HepG2 (cell line): ENCODE results near the gene SMIM14. TPM values are rescaled to one million over a fixed set of nuclear protein-coding genes. Genes with fewer than 3 reads are reported as not detected.

Source experiments
- ATAD3A ChIP-seq: sonication (generic); formaldehyde crosslinking; IDR thresholded peaks from 2 replicates; pipeline ENCODE4 v1.4.0; 2020; ENCODE audit warnings: missing genetic modification reagents
- CBX2 ChIP-seq, 2 experiments: fragments of 200-600 bp in 1 of 2; sonication (generic); formaldehyde crosslinking in 1 of 2; IDR thresholded peaks; 2 replicates each; pipeline versions ENCODE4 v1.7.0 to v1.8.1; 2018 to 2022; ENCODE audit warnings: low read depth in 2 of 2, low read length in 1 of 2, mild to moderate bottlenecking in 1 of 2, missing genetic modification reagents in 1 of 2
- EEA1 ChIP-seq: sonication (generic); formaldehyde crosslinking; IDR thresholded peaks from 2 replicates; pipeline ENCODE4 v1.5.1; 2020; ENCODE audit warnings: mild to moderate bottlenecking, missing genetic modification reagents, borderline replicate concordance
- KAT8 ChIP-seq: IDR thresholded peaks from 2 replicates; pipeline ENCODE4 v1.6.1; 2016; ENCODE audit warnings: missing genetic modification reagents, missing compliant biosample characterization
- MAF1 ChIP-seq: sonication (generic); formaldehyde crosslinking; IDR thresholded peaks from 2 replicates; pipeline ENCODE4 v1.5.0; 2020; ENCODE audit warnings: missing genetic modification reagents, borderline replicate concordance
- PHF20 ChIP-seq: sonication (generic); formaldehyde crosslinking; IDR thresholded peaks from 2 replicates; pipeline ENCODE4 v1.5.0; 2020; ENCODE audit warnings: mild to moderate bottlenecking, missing genetic modification reagents
- POLR2A ChIP-seq, 2 experiments: IDR thresholded peaks; 2 replicates each; pipeline ENCODE4 v1.6.1; 2011; ENCODE audit warnings: low read depth in 2 of 2, low read length in 2 of 2, mild to moderate bottlenecking in 1 of 2, moderate library complexity in 1 of 2; ENCODE audit not compliant: insufficient read depth in 1 of 2
- PTBP1 ChIP-seq: fragments of 200-400 bp; formaldehyde crosslinking; IDR thresholded peaks from 2 replicates; pipeline ENCODE4 v1.6.1; 2018; ENCODE audit warnings: low read length, low read depth; ENCODE audit not compliant: poor library complexity, severe bottlenecking
- RFXAP ChIP-seq: sonication (generic); formaldehyde crosslinking; IDR thresholded peaks from 2 replicates; pipeline ENCODE4 v1.4.0; 2020; ENCODE audit warnings: missing genetic modification reagents, borderline replicate concordance
- SMAD9 ChIP-seq: sonication (generic); formaldehyde crosslinking; IDR thresholded peaks from 2 replicates; pipeline ENCODE4 v1.5.1; 2020; ENCODE audit warnings: mild to moderate bottlenecking, missing genetic modification reagents
- SMARCE1 ChIP-seq: fragments of 450-650 bp; IDR thresholded peaks from 2 replicates; pipeline ENCODE4 v1.6.1; 2017; ENCODE audit warnings: borderline replicate concordance
- TAF1 ChIP-seq: sonication (generic); formaldehyde crosslinking; IDR thresholded peaks from 2 replicates; pipeline ENCODE4 v1.4.0; 2020; ENCODE audit warnings: missing genetic modification reagents
- TARDBP ChIP-seq: sonication (generic); formaldehyde crosslinking; IDR thresholded peaks from 2 replicates; pipeline ENCODE4 v1.8.0; 2022; ENCODE audit warnings: mild to moderate bottlenecking, missing genetic modification reagents
- ZNF143 ChIP-seq: sonication (generic); formaldehyde crosslinking; IDR thresholded peaks from 2 replicates; pipeline ENCODE4 v1.4.0; 2020; ENCODE audit warnings: missing genetic modification reagents
- ZNF264 ChIP-seq: sonication (generic); formaldehyde crosslinking; IDR thresholded peaks from 2 replicates; pipeline ENCODE4 v1.4.0; 2020; ENCODE audit warnings: missing genetic modification reagents
- ZSCAN12 ChIP-seq: sonication (generic); formaldehyde crosslinking; IDR thresholded peaks from 2 replicates; pipeline ENCODE4 v1.9.0; 2021; ENCODE audit warnings: mild to moderate bottlenecking, missing genetic modification reagents
- polyA plus RNA-seq, 8 experiments: library from polyadenylated mRNA; depleted of rRNA in 3 of 8; stranded (reverse) in 7 of 8; unstranded in 1 of 8; fragments of >200 nt; fragmentation: Illumina TruSeq in 4 of 8; extraction: Trizol in 4 of 8; gene quantifications; 2 replicates each; pipeline versions ENCODE4 v1.2.1 to v1.2.3, GENCODE V29; 2011 to 2016; ENCODE audit warnings: low read depth in 4 of 8, missing spikeins in 1 of 8, mixed read lengths in 1 of 8; ENCODE audit not compliant: insufficient read depth in 1 of 8
- total RNA-seq, 5 experiments: library from RNA; depleted of rRNA; stranded (reverse); fragments of >200 nt; fragmentation: Illumina TruSeq; extraction: Trizol; gene quantifications; 2 replicates each; pipeline ENCODE4 v1.2.3, GENCODE V29; 2016; ENCODE audit warnings: low read depth in 1 of 5
- TF ChIP-seq, protein P1 (sequence below): sonication (generic); formaldehyde crosslinking; IDR thresholded peaks from 2 replicates; pipeline ENCODE4 v1.8.1; 2023; ENCODE audit warnings: mild to moderate bottlenecking, missing genetic modification reagents, borderline replicate concordance
- TF ChIP-seq, protein P2 (sequence below): sonication (generic); formaldehyde crosslinking; IDR thresholded peaks from 2 replicates; pipeline ENCODE4 v1.8.1; 2023; ENCODE audit warnings: mild to moderate bottlenecking, moderate library complexity, missing genetic modification reagents
- TF ChIP-seq, protein P3 (sequence below): sonication (generic); formaldehyde crosslinking; IDR thresholded peaks from 2 replicates; pipeline ENCODE4 v1.5.0; 2020; ENCODE audit warnings: mild to moderate bottlenecking, low read depth, missing genetic modification reagents, borderline replicate concordance
- TF ChIP-seq, protein P4 (sequence below): sonication (generic); formaldehyde crosslinking; IDR thresholded peaks from 2 replicates; pipeline ENCODE4 v1.5.1; 2020; ENCODE audit warnings: mild to moderate bottlenecking, missing genetic modification reagents
- TF ChIP-seq, protein P5 (sequence below): sonication (generic); formaldehyde crosslinking; IDR thresholded peaks from 2 replicates; pipeline ENCODE4 v1.4.0; 2020; ENCODE audit warnings: missing genetic modification reagents, borderline replicate concordance
- TF ChIP-seq, protein P6 (sequence below): sonication (generic); formaldehyde crosslinking; conservative IDR thresholded peaks from 2 replicates; pipeline ENCODE4 v1.8.0; 2022; ENCODE audit warnings: low read depth, missing genetic modification reagents

The SMIM14 gene
- total and polyA plus RNA-seq, 2 of the 13 experiments (the other 11 are each of a cell fraction or from before 2014, with no cell fraction given) = 16.3 to 28.1 TPM

DNA sequence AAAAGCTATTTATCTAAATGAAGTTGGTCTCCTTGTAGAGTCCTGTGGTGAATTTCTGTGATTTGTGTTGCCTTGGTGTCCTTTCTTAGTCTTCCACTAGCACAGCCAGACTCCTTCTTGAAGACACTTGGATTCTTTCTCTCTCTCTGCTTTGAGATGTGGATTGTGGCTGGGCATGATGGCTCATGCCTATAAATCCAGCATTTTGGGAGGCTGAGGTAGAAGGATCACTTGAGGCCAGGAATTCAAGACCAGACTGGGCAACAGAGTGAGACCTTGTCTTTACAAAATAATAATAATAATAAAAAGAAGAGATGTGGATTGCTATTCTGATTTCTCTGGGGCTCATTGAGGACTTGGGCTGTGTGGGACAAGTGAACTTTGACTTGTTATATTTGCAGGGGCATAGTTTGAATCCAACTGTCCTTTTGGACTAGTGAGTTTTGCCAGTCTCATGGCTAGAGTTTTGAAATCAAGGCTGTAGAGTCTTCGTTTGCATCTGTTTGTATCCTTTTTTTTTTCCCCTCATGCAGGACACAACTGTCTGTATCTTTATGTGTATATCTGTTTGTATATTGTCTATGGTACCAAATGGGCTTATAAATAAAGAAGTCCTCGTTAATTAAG, 11.1 kb upstream of the SMIM14 start (continued):
- TF ChIP-seq MAF1 (CRISPR knock-in tag) (no peak), PHF20 (no peak), TARDBP (CRISPR knock-in tag) (no peak), ZNF264 (CRISPR knock-in tag) (no peak), PTBP1 (no peak), SMARCE1 (no peak), POLR2A (IDR thresholded peaks at IDR 0.05; ENCODE audit: insufficient read depth in 1 of 2, low read depth in 2 of 2, low read length in 2 of 2) (no peak), TAF1 (no peak), SMAD9 (CRISPR knock-in tag) (no peak), EEA1 (CRISPR knock-in tag) (no peak), ZNF143 (CRISPR knock-in tag) (no peak), RFXAP (CRISPR knock-in tag) (no peak), ZSCAN12 (CRISPR knock-in tag) (no peak), CBX2 (IDR thresholded peaks at IDR 0.05; ENCODE audit: low read depth, low read length) (no peak), CBX2 (CRISPR knock-in tag; IDR thresholded peaks at IDR 0.05; ENCODE audit: low read depth) (no peak), ATAD3A (no peak), KAT8 (CRISPR knock-in tag) (peak; percentile 41; the same call in 1 of the 2 replicates)
- TF ChIP-seq, protein P1, sequence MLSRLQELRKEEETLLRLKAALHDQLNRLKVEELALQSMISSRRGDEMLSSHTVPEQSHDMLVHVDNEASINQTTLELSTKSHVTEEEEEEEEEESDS (CRISPR knock-in tag) = no peak
- TF ChIP-seq, protein P2, sequence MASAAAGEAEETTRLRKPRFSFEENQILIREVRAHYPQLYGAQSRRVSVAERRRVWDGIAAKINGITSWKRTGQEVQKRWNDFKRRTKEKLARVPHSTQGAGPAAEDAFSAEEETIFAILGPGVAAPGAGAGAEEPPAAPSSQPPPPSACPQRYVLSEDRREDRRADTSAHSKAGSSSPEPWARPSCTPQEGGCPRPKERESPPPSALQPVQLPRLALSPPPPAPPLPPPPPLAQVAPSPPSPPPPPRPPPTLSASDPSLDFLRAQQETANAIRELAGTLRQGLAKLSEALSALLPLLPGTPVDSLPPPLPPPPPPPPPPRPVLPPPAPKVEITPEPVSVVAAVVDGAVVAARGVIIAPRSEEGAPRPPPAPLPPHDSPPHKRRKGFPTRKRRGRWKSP (CRISPR knock-in tag) = no peak
- TF ChIP-seq, protein P3, sequence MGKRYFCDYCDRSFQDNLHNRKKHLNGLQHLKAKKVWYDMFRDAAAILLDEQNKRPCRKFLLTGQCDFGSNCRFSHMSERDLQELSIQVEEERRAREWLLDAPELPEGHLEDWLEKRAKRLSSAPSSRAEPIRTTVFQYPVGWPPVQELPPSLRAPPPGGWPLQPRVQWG = no peak
- TF ChIP-seq, protein P4, sequence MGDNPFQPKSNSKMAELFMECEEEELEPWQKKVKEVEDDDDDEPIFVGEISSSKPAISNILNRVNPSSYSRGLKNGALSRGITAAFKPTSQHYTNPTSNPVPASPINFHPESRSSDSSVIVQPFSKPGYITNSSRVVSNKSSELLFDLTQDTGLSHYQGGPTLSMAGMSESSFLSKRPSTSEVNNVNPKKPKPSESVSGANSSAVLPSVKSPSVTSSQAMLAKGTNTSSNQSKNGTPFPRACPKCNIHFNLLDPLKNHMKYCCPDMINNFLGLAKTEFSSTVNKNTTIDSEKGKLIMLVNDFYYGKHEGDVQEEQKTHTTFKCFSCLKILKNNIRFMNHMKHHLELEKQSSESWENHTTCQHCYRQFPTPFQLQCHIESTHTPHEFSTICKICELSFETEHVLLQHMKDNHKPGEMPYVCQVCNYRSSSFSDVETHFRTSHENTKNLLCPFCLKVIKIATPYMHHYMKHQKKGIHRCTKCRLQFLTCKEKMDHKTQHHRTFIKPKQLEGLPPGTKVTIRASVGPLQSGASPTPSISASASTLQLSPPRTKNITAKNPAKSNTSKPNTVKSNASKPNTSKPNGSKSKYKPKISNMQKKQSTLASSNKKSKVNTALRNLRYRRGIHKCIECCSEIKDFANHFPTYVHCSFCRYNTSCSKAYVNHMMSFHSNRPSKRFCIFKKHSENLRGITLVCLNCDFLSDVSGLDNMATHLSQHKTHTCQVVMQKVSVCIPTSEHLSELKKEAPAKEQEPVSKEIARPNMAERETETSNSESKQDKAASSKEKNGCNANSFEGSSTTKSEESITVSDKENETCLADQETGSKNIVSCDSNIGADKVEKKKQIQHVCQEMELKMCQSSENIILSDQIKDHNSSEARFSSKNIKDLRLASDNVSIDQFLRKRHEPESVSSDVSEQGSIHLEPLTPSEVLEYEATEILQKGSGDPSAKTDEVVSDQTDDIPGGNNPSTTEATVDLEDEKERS (CRISPR knock-in tag) = no peak
- TF ChIP-seq, protein P5, sequence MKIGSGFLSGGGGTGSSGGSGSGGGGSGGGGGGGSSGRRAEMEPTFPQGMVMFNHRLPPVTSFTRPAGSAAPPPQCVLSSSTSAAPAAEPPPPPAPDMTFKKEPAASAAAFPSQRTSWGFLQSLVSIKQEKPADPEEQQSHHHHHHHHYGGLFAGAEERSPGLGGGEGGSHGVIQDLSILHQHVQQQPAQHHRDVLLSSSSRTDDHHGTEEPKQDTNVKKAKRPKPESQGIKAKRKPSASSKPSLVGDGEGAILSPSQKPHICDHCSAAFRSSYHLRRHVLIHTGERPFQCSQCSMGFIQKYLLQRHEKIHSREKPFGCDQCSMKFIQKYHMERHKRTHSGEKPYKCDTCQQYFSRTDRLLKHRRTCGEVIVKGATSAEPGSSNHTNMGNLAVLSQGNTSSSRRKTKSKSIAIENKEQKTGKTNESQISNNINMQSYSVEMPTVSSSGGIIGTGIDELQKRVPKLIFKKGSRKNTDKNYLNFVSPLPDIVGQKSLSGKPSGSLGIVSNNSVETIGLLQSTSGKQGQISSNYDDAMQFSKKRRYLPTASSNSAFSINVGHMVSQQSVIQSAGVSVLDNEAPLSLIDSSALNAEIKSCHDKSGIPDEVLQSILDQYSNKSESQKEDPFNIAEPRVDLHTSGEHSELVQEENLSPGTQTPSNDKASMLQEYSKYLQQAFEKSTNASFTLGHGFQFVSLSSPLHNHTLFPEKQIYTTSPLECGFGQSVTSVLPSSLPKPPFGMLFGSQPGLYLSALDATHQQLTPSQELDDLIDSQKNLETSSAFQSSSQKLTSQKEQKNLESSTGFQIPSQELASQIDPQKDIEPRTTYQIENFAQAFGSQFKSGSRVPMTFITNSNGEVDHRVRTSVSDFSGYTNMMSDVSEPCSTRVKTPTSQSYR = no peak
- TF ChIP-seq, protein P6, sequence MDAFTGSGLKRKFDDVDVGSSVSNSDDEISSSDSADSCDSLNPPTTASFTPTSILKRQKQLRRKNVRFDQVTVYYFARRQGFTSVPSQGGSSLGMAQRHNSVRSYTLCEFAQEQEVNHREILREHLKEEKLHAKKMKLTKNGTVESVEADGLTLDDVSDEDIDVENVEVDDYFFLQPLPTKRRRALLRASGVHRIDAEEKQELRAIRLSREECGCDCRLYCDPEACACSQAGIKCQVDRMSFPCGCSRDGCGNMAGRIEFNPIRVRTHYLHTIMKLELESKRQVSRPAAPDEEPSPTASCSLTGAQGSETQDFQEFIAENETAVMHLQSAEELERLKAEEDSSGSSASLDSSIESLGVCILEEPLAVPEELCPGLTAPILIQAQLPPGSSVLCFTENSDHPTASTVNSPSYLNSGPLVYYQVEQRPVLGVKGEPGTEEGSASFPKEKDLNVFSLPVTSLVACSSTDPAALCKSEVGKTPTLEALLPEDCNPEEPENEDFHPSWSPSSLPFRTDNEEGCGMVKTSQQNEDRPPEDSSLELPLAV (CRISPR knock-in tag) = no peak
